Measurements from ENCODE around the gene SDK1. TPM values are rescaled to one million over a fixed set of nuclear protein-coding genes. Genes with fewer than 3 reads are reported as not detected.

Gene SDK1
- total RNA-seq, 2 experiments from 2014 or later = 0.20 to 0.25 TPM

GRCh38 chr7:3426064-3426463 lies 125.0 kb downstream of the SDK1 start:
- H3K9me3 Mint-ChIP-seq = peaks cover 11% of the 10 kb centered on the region
- no peaks in the 10 kb centered on the region for H3K27me3 Mint-ChIP-seq
- DNase-seq (no peak), ATAC-seq (ENCODE audit: low read depth) (no peak)
- H3K4me1 Mint-ChIP-seq = no peaks in the 10 kb centered on the region
- H3K27ac Mint-ChIP-seq = no peak overlapping the region
- POLR2A ChIA-PET = no interaction called here
- H3K36me3 Mint-ChIP-seq = peaks cover 1% of the 10 kb centered on the region
- no peak overlapping the region for H3K4me3 Mint-ChIP-seq

- no peaks in the 10 kb centered on the region for H3K4me1 Mint-ChIP-seq
- ATAC-seq (ENCODE audit: low read depth) = no peak
- no peak overlapping the region for H3K4me3 Mint-ChIP-seq
- H3K9me3 Mint-ChIP-seq = no peaks in the 10 kb centered on the region
- POLR2A ChIA-PET = no interaction called here
- H3K27ac Mint-ChIP-seq = no peak overlapping the region
- peaks cover 1% of the 10 kb centered on the region for H3K36me3 Mint-ChIP-seq
- no peaks in the 10 kb centered on the region for H3K27me3 Mint-ChIP-seq
- no peak for DNase-seq
Measured at GRCh38 chr7:3427957-3428356, 126.9 kb downstream of the SDK1 start.

GRCh38 chr7:3429981-3430380 lies 128.9 kb downstream of the SDK1 start:
- POLR2A ChIA-PET = no interaction called here
- peaks cover 1% of the 10 kb centered on the region for H3K36me3 Mint-ChIP-seq
- no peak overlapping the region for H3K27ac Mint-ChIP-seq
- no peak for DNase-seq
- no peak for ATAC-seq (ENCODE audit: low read depth)
- no peak overlapping the region for H3K4me3 Mint-ChIP-seq
- H3K27me3 Mint-ChIP-seq = no peaks in the 10 kb centered on the region
- H3K4me1 Mint-ChIP-seq = no peaks in the 10 kb centered on the region
- no peaks in the 10 kb centered on the region for H3K9me3 Mint-ChIP-seq

GRCh38 chr7:3430588-3430987 lies 129.5 kb downstream of the SDK1 start:
- no peak for DNase-seq
- no peak for ATAC-seq (ENCODE audit: low read depth)
- H3K9me3 Mint-ChIP-seq = no peaks in the 10 kb centered on the region
- POLR2A ChIA-PET = no interaction called here
- no peak overlapping the region for H3K4me3 Mint-ChIP-seq
- H3K36me3 Mint-ChIP-seq = peaks cover 1% of the 10 kb centered on the region
- H3K4me1 Mint-ChIP-seq = no peaks in the 10 kb centered on the region
- no peak overlapping the region for H3K27ac Mint-ChIP-seq
- no peaks in the 10 kb centered on the region for H3K27me3 Mint-ChIP-seq

- no peak overlapping the region for H3K4me3 Mint-ChIP-seq
- H3K27me3 Mint-ChIP-seq = no peaks in the 10 kb centered on the region
- H3K4me1 Mint-ChIP-seq = no peaks in the 10 kb centered on the region
- H3K9me3 Mint-ChIP-seq = no peaks in the 10 kb centered on the region
- no peak for DNase-seq
- peaks cover 1% of the 10 kb centered on the region for H3K36me3 Mint-ChIP-seq
- H3K27ac Mint-ChIP-seq = no peak overlapping the region
- no peak for ATAC-seq (ENCODE audit: low read depth)
- POLR2A ChIA-PET = no interaction called here
Measured at GRCh38 chr7:3431306-3431705, 130.3 kb downstream of the SDK1 start.

- Mint-ChIP-seq H3K27me3 (no peaks in the 10 kb centered on the region), H3K27ac (no peak overlapping the region), H3K4me3 (no peak overlapping the region), H3K9me3 (no peaks in the 10 kb centered on the region), H3K36me3 (no peaks in the 10 kb centered on the region), H3K4me1 (no peaks in the 10 kb centered on the region)
- no peak for ATAC-seq (ENCODE audit: low read depth)
- no peak for DNase-seq
- POLR2A ChIA-PET = no interaction called here
Measured at GRCh38 chr7:3432911-3433310, 131.9 kb downstream of the SDK1 start.

GRCh38 chr7:3434611-3435010 lies 133.6 kb downstream of the SDK1 start:
- no peaks in the 10 kb centered on the region for H3K27me3 Mint-ChIP-seq
- POLR2A ChIA-PET = no interaction called here
- DNase-seq = no peak
- H3K4me3 Mint-ChIP-seq = no peak overlapping the region
- no peak for ATAC-seq (ENCODE audit: low read depth)
- no peaks in the 10 kb centered on the region for H3K36me3 Mint-ChIP-seq
- H3K4me1 Mint-ChIP-seq = no peaks in the 10 kb centered on the region
- no peak overlapping the region for H3K27ac Mint-ChIP-seq
- H3K9me3 Mint-ChIP-seq = no peaks in the 10 kb centered on the region

GRCh38 chr7:3436112-3436511 lies 135.1 kb downstream of the SDK1 start:
- Mint-ChIP-seq H3K27ac (no peak overlapping the region), H3K4me1 (no peaks in the 10 kb centered on the region), H3K4me3 (no peak overlapping the region), H3K9me3 (no peaks in the 10 kb centered on the region), H3K36me3 (no peaks in the 10 kb centered on the region), H3K27me3 (no peaks in the 10 kb centered on the region)
- POLR2A ChIA-PET = interaction anchor here (0.5 kb wide), 1 partner anchor 154 kb away, joined by 4 read pairs; no protein-coding TSS in a partner anchor
- ATAC-seq (ENCODE audit: low read depth) (no peak), DNase-seq (no peak)

- no peak for ATAC-seq (ENCODE audit: low read depth)
- H3K36me3 Mint-ChIP-seq = no peaks in the 10 kb centered on the region
- POLR2A ChIA-PET = interaction anchor here (0.5 kb wide), 1 partner anchor 153 kb away, joined by 4 read pairs; no protein-coding TSS in a partner anchor
- DNase-seq = no peak
- H3K9me3 Mint-ChIP-seq = no peaks in the 10 kb centered on the region
- no peak overlapping the region for H3K4me3 Mint-ChIP-seq
- no peak overlapping the region for H3K27ac Mint-ChIP-seq
- no peaks in the 10 kb centered on the region for H3K4me1 Mint-ChIP-seq
- no peaks in the 10 kb centered on the region for H3K27me3 Mint-ChIP-seq
Measured at GRCh38 chr7:3436746-3437145, 135.7 kb downstream of the SDK1 start.

GRCh38 chr7:3437467-3437866 lies 136.4 kb downstream of the SDK1 start:
- Mint-ChIP-seq H3K27me3 (no peaks in the 10 kb centered on the region), H3K4me1 (no peaks in the 10 kb centered on the region), H3K9me3 (no peaks in the 10 kb centered on the region), H3K27ac (no peak overlapping the region), H3K36me3 (no peaks in the 10 kb centered on the region), H3K4me3 (no peak overlapping the region)
- DNase-seq = no peak
- no peak for ATAC-seq (ENCODE audit: low read depth)
- POLR2A ChIA-PET = no interaction called here

GRCh38 chr7:3438352-3438751 lies 137.3 kb downstream of the SDK1 start:
- DNase-seq (no peak), ATAC-seq (ENCODE audit: low read depth) (no peak)
- Mint-ChIP-seq H3K27ac (no peak overlapping the region), H3K36me3 (no peaks in the 10 kb centered on the region), H3K4me3 (no peak overlapping the region), H3K9me3 (peaks cover 2% of the 10 kb centered on the region), H3K4me1 (no peaks in the 10 kb centered on the region), H3K27me3 (no peaks in the 10 kb centered on the region)
- POLR2A ChIA-PET = no interaction called here

- POLR2A ChIA-PET = no interaction called here
- ATAC-seq (ENCODE audit: low read depth) (no peak), DNase-seq (no peak)
- H3K4me3 Mint-ChIP-seq = no peak overlapping the region
- H3K9me3 Mint-ChIP-seq = peaks cover 2% of the 10 kb centered on the region
- H3K27ac Mint-ChIP-seq = no peak overlapping the region
- H3K36me3 Mint-ChIP-seq = peaks cover 1% of the 10 kb centered on the region
- no peaks in the 10 kb centered on the region for H3K4me1 Mint-ChIP-seq
- H3K27me3 Mint-ChIP-seq = no peaks in the 10 kb centered on the region
Measured at GRCh38 chr7:3439333-3440030, 138.4 kb downstream of the SDK1 start.

GRCh38 chr7:3440509-3440908 lies 139.5 kb downstream of the SDK1 start:
- POLR2A ChIA-PET = no interaction called here
- Mint-ChIP-seq H3K27ac (no peak overlapping the region), H3K4me3 (no peak overlapping the region), H3K27me3 (no peaks in the 10 kb centered on the region), H3K36me3 (peaks cover 1% of the 10 kb centered on the region), H3K4me1 (no peaks in the 10 kb centered on the region), H3K9me3 (peaks cover 3% of the 10 kb centered on the region)
- ATAC-seq (ENCODE audit: low read depth) (no peak), DNase-seq (no peak)

- H3K4me1 Mint-ChIP-seq = no peaks in the 10 kb centered on the region
- peaks cover 1% of the 10 kb centered on the region for H3K36me3 Mint-ChIP-seq
- H3K27ac Mint-ChIP-seq = no peak overlapping the region
- H3K9me3 Mint-ChIP-seq = peaks cover 14% of the 10 kb centered on the region
- POLR2A ChIA-PET = no interaction called here
- H3K4me3 Mint-ChIP-seq = no peak overlapping the region
- DNase-seq (no peak), ATAC-seq (ENCODE audit: low read depth) (no peak)
- H3K27me3 Mint-ChIP-seq = peaks cover 3% of the 10 kb centered on the region
Measured at GRCh38 chr7:3443716-3444115, 142.7 kb downstream of the SDK1 start.

- H3K4me1 Mint-ChIP-seq = no peaks in the 10 kb centered on the region
- DNase-seq (no peak), ATAC-seq (ENCODE audit: low read depth) (no peak)
- H3K27me3 Mint-ChIP-seq = peaks cover 3% of the 10 kb centered on the region
- peaks cover 14% of the 10 kb centered on the region for H3K9me3 Mint-ChIP-seq
- POLR2A ChIA-PET = no interaction called here
- no peak overlapping the region for H3K4me3 Mint-ChIP-seq
- H3K36me3 Mint-ChIP-seq = peaks cover 1% of the 10 kb centered on the region
- no peak overlapping the region for H3K27ac Mint-ChIP-seq
Measured at GRCh38 chr7:3446786-3447185, 145.7 kb downstream of the SDK1 start.

Measured in activated naive CD8-positive, alpha-beta T cell treated with anti-CD3 and anti-CD28 coated beads, Interleukin-2, amount 10 ng/mL, durations not matched to agents 7 days and 5 days (primary cell).